GM19238 (cell line): ENCODE results near the gene NFIA.

ENCODE experiments used
- DNase-seq: peaks from one replicate; pipeline ENCODE4 v3.0.0; 2011; ENCODE audit warnings: low spot score; ENCODE audit not compliant: insufficient read length

The NFIA gene

GRCh38 chr1:61182049-61182448 lies 99.7 kb downstream of the NFIA start:
- no peak for DNase-seq

- no peak for DNase-seq
Measured at GRCh38 chr1:61182480-61182879, 100.1 kb downstream of the NFIA start.

GRCh38 chr1:61183471-61184039 lies 101.2 kb downstream of the NFIA start:
- DNase-seq, result no peak

GRCh38 chr1:61184040-61184713 lies 101.8 kb downstream of the NFIA start:
- no peak for DNase-seq

DNA sequence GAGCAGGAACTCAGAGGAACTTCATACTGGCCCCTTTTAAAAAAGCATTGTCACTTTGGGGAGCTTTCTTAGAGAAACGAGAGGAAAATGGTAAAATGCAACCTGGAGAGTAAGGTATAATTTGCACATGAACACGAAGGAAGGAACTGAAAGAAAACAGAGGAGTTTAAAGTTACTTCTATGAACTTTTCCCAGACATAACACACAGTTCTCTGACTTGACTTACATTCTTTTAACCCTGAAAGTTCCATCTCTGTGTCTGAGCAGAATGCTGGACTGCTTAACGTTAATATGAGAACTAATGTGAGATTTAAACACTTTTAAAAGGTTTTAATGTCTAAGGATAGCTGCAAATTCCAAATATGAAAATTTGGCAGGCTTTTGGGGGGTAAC lies 102.3 kb downstream of the NFIA start:
- DNase-seq, result no peak

- DNase-seq, result no peak
Measured at GRCh38 chr1:61186753-61187152, 104.4 kb downstream of the NFIA start.

DNA sequence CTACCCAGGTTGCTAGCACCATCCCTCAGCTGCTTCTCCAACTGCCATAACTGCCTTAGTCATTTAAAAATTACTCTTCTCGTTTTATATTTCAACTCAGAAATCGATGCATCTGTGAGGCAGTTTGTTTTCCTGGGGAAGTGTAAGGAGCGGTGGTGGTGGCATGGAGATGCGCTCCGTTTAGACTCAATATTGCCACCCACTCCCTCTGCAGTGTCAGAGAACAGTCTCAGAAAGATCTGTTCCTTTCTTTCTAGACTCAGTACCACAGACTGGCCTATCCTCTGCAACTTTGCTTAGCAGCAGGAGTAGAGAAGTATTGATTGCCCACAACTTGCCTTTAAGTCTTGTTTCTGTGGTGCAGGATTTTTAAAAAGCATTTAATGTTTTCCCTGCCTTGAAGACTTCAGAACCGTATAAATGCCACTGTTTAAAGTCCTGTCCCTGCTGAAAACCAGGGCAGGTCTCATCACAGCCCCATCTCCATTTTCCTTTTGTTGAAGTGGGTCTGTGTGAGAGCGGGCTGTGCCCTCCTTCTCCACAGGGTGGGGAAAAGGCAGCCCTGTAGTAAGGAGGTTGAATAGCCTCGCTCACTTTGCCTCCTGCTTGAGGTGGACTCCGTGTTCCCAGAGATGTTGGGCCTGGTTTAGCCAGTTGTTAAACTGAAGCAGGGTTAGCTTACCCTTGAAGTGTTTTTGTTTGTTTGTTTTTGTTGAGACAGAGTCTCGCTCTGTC lies 105.2 kb downstream of the NFIA start:
- DNase-seq, result no peak

GRCh38 chr1:61190153-61190552 lies 107.8 kb downstream of the NFIA start:
- DNase-seq, result no peak

- no peak for DNase-seq
Measured at GRCh38 chr1:61190618-61191432, 108.5 kb downstream of the NFIA start.

GRCh38 chr1:61191433-61191720 lies 109.0 kb downstream of the NFIA start:
- DNase-seq, result no peak

GRCh38 chr1:61192663-61193330 lies 110.4 kb downstream of the NFIA start:
- DNase-seq, result no peak

DNA sequence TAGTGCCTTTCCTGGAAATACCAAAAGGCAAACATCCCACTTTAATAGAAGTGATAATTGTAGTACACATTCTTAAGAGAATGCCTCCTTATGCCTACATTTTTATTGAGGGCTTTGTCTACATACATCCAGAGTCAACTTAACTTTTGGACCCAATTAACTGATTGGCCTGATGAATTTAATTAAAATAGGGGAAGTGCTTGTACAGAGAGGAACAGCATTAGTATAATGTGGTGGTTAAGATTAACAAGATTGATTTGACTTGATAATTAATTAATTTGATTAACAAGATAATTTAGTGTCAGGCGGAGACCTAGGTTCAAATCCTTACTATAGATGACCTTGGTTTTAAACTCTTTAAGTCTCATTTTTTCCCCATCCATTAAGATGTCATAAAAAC lies 111.4 kb downstream of the NFIA start:
- DNase-seq, result no peak

GRCh38 chr1:61198554-61198953 lies 116.2 kb downstream of the NFIA start:
- no peak for DNase-seq

DNA sequence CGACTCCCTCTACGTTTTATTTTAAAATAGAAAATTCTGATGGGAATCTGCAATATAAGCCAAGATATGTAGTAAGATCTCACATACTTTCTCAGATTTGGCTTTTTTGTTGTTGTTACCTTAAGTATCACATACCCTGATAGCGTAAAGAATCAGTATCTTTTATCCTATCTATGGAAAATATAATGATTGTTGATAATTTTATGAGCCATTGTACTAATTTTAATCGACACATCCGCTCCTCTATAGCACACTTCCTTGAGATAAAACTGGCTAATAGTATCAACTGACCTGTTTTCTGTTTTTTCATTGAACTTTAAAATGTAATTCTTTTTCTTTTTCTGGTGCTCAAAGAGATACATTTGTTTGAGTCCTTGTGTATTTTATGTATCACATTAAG lies 118.7 kb downstream of the NFIA start:
- DNase-seq, result no peak

DNA sequence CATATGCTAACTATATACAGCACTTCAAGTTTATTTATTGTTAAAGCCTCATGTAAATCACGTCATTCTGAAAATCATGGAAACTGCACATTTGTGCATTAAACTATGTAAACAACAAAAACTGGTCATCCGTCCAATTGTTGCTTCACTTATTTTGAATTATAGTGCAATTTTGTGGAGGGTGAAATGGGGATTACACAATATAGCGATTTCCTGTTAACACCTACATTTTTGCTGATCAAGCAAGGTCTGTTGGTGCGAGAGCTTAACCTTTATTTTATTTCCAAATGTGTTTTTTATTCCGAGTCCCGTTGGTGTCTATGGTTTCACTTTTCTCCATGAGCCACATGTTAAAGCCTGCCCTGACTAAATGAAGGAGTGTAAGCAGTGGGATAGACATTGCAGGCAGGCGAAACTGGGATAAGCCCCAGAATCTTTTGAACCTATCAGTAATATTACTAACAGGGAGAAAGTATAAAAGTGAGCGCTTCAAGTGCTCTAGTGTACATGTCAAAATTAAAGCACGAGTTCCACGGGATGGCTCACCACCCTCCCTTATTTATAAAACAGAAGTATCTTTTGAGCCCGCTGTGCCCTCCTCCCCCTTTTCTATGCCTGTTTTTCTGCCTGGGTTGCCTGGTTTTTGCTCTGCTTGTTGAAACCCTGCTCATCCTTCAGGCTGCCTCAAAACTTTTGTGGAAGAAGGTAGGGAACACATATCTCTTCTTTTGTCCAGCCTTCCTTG lies 120.7 kb downstream of the NFIA start:
- no peak for DNase-seq

- no peak for DNase-seq
Measured at GRCh38 chr1:61204528-61204927, 122.2 kb downstream of the NFIA start.

GRCh38 chr1:61207416-61207815 lies 125.1 kb downstream of the NFIA start:
- DNase-seq, result no peak

DNA sequence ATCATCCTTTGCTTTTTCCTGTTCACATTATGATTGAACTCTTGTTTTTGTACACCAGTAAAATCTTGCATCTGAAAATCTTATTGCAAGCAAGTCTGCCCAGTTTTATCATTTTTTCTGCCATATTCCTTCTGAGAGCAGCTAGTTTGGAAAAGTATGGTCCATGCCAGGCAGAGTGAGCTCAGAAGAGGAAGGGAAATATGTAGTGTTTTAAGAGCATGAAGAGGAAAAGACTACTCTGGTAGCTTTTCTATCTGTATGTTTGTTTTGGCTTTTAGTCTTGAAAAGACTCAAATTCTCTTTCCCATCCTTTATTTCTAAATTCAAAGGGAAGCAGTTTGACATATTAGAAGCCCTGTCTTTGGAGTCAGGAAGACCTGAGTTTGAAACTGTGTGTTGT lies 125.8 kb downstream of the NFIA start:
- no peak for DNase-seq

GRCh38 chr1:61208831-61209230 lies 126.5 kb downstream of the NFIA start:
- DNase-seq, result no peak

GRCh38 chr1:61210435-61211154 lies 128.2 kb downstream of the NFIA start:
- DNase-seq, result no peak
